PC-9 (cell line): ENCODE results near the gene CDC42EP3. TPM values are rescaled to one million over a fixed set of nuclear protein-coding genes. Genes with fewer than 3 reads are reported as not detected.

Experiments
- BruUV-seq: library from RNA; stranded (reverse); fragments of 400-500 nt; replicated peaks from 2 replicates; lab custom pipeline; 2021; lab: Mats Ljungman, UMichigan
- CTCF ChIA-PET: fragments of 300-600 bp; sonication (Branson Sonifier 250); formaldehyde crosslinking; loops from one replicate; lab custom pipeline; 2022; ENCODE audit warnings: antibody characterized with exemption; lab: Charles Lee
- POLR2A ChIA-PET: fragments of 300-600 bp; sonication (Branson Sonifier 250); formaldehyde crosslinking; loops from one replicate; lab custom pipeline; 2022; ENCODE audit warnings: antibody characterized with exemption; ENCODE audit not compliant: unreplicated experiment; lab: Charles Lee
- DNase-seq, 2 experiments: peaks; one replicate each; pipeline versions ENCODE4 v3.0.0 to v3.0.0-alpha.2; 2015 to 2022; ENCODE audit warnings: mixed read lengths in 1 of 2
- H2AFZ ChIP-seq: fragments of 200-600 bp; sonication (generic); 2 replicates; pipeline ENCODE4 v1.8.1; 2017; ENCODE audit warnings: antibody characterized with exemption
- H3F3A ChIP-seq: fragments of 200-600 bp; sonication (generic); 2 replicates; pipeline ENCODE4 v1.8.1; 2017; ENCODE audit warnings: antibody characterized with exemption, mild to moderate bottlenecking, low read depth; ENCODE audit not compliant: insufficient read depth
- H3K27ac ChIP-seq: fragments of 200-600 bp; sonication (generic); 2 replicates; pipeline ENCODE4 v1.6.1; 2016; ENCODE audit warnings: mixed run types
- H3K27me3 ChIP-seq: fragments of 200-600 bp; sonication (generic); 2 replicates; pipeline ENCODE4 v1.6.1; 2016; ENCODE audit warnings: low read depth, mixed run types; ENCODE audit not compliant: insufficient read depth
- H3K36me3 ChIP-seq: fragments of 200-600 bp; sonication (generic); 2 replicates; pipeline ENCODE4 v1.6.1; 2016; ENCODE audit warnings: low read depth, mixed run types
- H3K4me1 ChIP-seq: fragments of 200-600 bp; sonication (generic); replicated peaks from 2 replicates; pipeline ENCODE4 v1.6.1; 2016; ENCODE audit warnings: mixed run types; ENCODE audit not compliant: insufficient read depth
- H3K4me2 ChIP-seq: fragments of 200-600 bp; sonication (generic); 2 replicates; pipeline ENCODE4 v1.6.1; 2017; ENCODE audit warnings: mixed run types
- H3K4me3 ChIP-seq: fragments of 200-600 bp; sonication (generic); 2 replicates; pipeline ENCODE4 v1.6.1; 2016; ENCODE audit warnings: mixed run types
- H3K79me2 ChIP-seq: fragments of 200-600 bp; sonication (generic); 2 replicates; pipeline ENCODE4 v1.6.1; 2017; ENCODE audit warnings: low read depth, mixed run types
- H3K9me2 ChIP-seq: fragments of 200-600 bp; sonication (generic); 2 replicates; pipeline ENCODE4 v1.8.1; 2017; ENCODE audit warnings: mild to moderate bottlenecking; ENCODE audit not compliant: insufficient read depth
- H3K9me3 ChIP-seq: fragments of 200-600 bp; sonication (generic); 2 replicates; pipeline ENCODE4 v1.8.1; 2016; ENCODE audit warnings: low read depth; ENCODE audit not compliant: insufficient read depth
- H4K20me1 ChIP-seq: fragments of 200-600 bp; sonication (generic); 2 replicates; pipeline ENCODE4 v1.8.1; 2017; ENCODE audit not compliant: insufficient read depth
- CTCF ChIP-seq: fragments of 200-600 bp; sonication (generic); conservative IDR thresholded peaks from 2 replicates; pipeline ENCODE4 v1.6.1; 2017; ENCODE audit warnings: mixed run types, antibody characterized with exemption, mild to moderate bottlenecking, moderate library complexity
- EZH2 ChIP-seq: fragments of 200-600 bp; sonication (generic); IDR thresholded peaks from 2 replicates; pipeline ENCODE4 v1.8.0; 2017; ENCODE audit warnings: antibody characterized with exemption, low read depth
- intact Hi-C: fragments of 100-400 bp; cut with micrococcal nuclease; formaldehyde crosslinking; loops from one replicate; pipeline ENCODE4 v1.10.0; 2022; ENCODE audit not compliant: unreplicated experiment
- total RNA-seq: library from RNA; stranded (reverse); gene quantifications from 2 replicates; pipeline ENCODE4 v1.2.3, GENCODE V29; 2021

CDC42EP3 gene
- total RNA-seq, 1 experiment from 2014 or later = 54.1 TPM

DNA sequence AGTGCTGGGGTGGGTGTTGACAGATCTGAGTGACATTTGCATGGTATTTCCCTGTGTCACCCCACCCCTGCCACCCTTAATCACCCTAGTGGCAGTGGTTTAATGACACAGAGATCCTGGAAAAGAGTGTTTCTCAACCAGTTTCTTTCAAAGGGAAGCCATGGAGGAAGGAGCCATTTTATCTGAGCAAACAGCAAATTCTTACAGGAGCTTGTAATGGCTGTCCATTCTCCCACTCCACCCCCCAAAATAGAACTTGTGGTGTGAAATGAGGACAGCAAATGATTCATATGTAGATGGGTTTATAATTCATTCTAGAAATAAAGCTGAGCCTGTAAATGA lies 51.5 kb downstream of the CDC42EP3 start:
- no peak overlapping the region for H3K27ac ChIP-seq
- BruUV-seq = no TSS peak
- CTCF ChIA-PET = no interaction called here
- no peaks in the 10 kb centered on the region for H3K9me2 ChIP-seq
- no peaks in the 10 kb centered on the region for H3K4me1 ChIP-seq
- H4K20me1 ChIP-seq = no peaks in the 10 kb centered on the region
- H2AFZ ChIP-seq = no peak overlapping the region
- H3K4me3 ChIP-seq = no peak overlapping the region
- H3K79me2 ChIP-seq = no peaks in the 10 kb centered on the region
- TF ChIP-seq EZH2 (no peak), CTCF (no peak)
- H3K4me2 ChIP-seq = no peak overlapping the region
- H3K9me3 ChIP-seq = no peaks in the 10 kb centered on the region
- intact Hi-C loops = no loop called here
- H3K36me3 ChIP-seq = no peaks in the 10 kb centered on the region
- no peak for DNase-seq
- POLR2A ChIA-PET = interaction anchor here (0.6 kb wide), 1 partner anchor 56 kb away, joined by 3 read pairs; no protein-coding TSS in a partner anchor
- H3K27me3 ChIP-seq = no peaks in the 10 kb centered on the region
- H3F3A ChIP-seq = no peaks in the 10 kb centered on the region

DNA sequence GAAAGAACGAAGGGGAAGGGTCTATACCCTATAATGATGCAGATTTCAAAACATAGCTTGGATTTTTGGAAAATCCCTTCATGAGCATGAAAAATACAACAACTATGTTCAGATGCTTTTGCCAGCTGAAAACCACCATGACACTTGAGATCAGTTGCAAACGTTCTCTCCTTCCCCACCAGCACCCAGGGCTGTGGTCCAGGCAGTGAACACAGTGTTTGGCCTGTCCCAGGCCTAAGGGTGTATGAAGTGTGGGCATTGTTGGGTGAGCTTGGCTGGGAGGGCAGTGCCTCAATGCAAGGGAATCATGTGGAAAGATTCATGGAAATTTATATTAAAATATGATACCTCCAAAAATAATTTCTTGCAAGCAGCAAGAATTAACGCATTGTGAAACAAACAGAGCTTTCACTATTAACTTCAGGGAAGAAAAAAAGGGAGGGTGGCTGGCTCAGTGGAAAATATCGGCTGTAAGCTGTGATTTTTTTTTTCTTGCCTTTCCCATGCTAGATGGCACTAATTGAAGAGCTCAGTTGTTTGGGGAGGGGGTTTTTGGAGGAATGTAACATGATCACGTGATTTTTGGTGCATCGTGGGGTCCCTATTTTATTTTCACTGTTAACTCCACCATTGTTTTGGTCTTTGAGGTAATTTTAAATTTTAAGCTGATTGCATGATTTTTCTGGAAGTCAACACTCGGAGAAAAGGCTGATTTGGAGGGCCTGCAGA lies 52.0 kb downstream of the CDC42EP3 start:
- intact Hi-C loops = no loop called here
- Histone ChIP-seq H3K4me1 (no peaks in the 10 kb centered on the region), H3K36me3 (no peaks in the 10 kb centered on the region), H3K9me2 (no peaks in the 10 kb centered on the region), H3K9me3 (no peaks in the 10 kb centered on the region), H3K27me3 (no peaks in the 10 kb centered on the region), H3F3A (no peaks in the 10 kb centered on the region), H4K20me1 (no peaks in the 10 kb centered on the region), H2AFZ (no peak overlapping the region), H3K79me2 (no peaks in the 10 kb centered on the region), H3K4me3 (no peak overlapping the region), H3K4me2 (no peak overlapping the region), H3K27ac (no peak overlapping the region)
- no peak for DNase-seq
- POLR2A ChIA-PET = interaction anchor here (0.6 kb wide), 1 partner anchor 56 kb away, joined by 3 read pairs; no protein-coding TSS in a partner anchor
- BruUV-seq = no TSS peak
- CTCF ChIA-PET = no interaction called here
- TF ChIP-seq EZH2 = no peak
- no peak for TF ChIP-seq CTCF

- Histone ChIP-seq H2AFZ (no peak overlapping the region), H3F3A (no peaks in the 10 kb centered on the region), H4K20me1 (no peaks in the 10 kb centered on the region), H3K9me3 (no peaks in the 10 kb centered on the region), H3K4me3 (no peak overlapping the region), H3K4me1 (no peaks in the 10 kb centered on the region), H3K79me2 (no peaks in the 10 kb centered on the region), H3K27ac (no peak overlapping the region), H3K27me3 (no peaks in the 10 kb centered on the region), H3K36me3 (no peaks in the 10 kb centered on the region), H3K9me2 (no peaks in the 10 kb centered on the region), H3K4me2 (no peak overlapping the region)
- TF ChIP-seq EZH2 (no peak), CTCF (no peak)
- intact Hi-C loops = no loop called here
- ChIA-PET CTCF (no interaction called here), POLR2A (no interaction called here)
- DNase-seq = no peak
- no TSS peak for BruUV-seq
Observed at GRCh38 chr2:37618326-37618725, 53.1 kb downstream of the CDC42EP3 start.
